ENCODE data around the gene IL2RG.

Gene IL2RG

DNA sequence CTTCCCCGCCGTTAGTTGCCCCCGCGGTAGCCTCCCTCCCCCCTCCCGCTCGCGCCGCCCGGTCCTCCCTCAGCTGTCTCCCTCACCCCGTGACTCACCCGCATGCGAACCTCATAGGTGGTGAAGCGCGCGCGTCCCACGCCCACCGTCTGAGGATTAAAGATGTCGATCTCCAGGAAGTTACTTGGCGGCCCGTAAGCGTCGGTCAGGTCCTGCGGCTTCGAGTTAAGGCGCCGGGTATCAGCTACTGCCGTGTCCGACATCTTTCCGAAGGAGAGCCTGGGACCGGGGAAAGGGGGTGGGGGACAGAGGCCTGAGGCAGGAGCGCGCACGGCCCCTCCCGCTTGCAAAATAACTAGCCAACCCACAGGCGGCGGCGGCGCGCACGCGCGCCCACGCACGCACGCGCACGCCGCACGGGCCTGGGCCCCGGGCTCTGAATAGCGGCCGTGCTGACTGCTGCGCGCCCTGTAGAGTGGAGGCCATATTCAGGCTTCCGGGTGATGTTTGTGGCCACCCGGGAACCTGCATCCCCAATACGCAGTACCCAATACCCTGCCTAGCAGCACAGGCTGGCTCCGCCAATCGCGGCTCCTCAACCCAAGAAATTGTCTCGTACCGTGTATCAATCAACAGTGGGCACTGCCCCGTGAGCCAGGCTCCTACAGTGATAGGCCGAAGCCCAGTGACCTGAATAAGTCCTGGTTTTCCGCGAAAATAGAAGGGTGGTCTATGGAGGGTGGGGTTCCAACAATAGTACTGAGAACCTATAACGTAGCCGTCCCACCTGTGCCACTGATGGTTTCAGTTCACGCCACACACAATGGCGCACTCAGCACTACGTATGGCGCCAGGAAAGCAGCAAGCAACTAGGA lies 43.1 kb downstream of the IL2RG start, which contains the start of gene SNX12:
SNX12 (minus strand) TSS at position 291 of the 875 bp plus-strand sequence; CDS start at position 263, 28 bp downstream.
- peak; percentile 78 for DNase-seq (ENCODE audit: low read depth)

GRCh38 chrX:71067712-71068043 lies 43.7 kb downstream of the IL2RG start:
- DNase-seq (ENCODE audit: low read depth), result no peak

DNA sequence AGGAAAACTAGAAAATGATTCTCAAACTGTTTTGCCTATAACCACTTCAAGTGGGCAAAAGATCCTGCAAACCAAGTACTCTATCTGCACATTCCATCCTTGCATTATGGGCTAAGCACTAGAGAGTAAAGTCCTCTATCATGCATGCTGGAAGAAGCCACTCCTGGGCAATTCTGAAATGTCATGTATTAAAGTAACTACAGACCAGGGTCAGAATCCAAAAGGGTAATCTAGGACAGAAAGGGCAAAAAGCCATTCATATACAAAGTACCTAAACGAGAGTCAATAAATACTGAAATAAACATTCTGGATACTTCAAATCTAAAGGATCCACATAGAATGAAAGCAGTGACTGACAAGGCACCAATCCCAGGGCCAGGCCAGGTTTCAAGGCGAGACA lies 44.3 kb downstream of the IL2RG start:
- DNase-seq (ENCODE audit: low read depth), result no peak

DNA sequence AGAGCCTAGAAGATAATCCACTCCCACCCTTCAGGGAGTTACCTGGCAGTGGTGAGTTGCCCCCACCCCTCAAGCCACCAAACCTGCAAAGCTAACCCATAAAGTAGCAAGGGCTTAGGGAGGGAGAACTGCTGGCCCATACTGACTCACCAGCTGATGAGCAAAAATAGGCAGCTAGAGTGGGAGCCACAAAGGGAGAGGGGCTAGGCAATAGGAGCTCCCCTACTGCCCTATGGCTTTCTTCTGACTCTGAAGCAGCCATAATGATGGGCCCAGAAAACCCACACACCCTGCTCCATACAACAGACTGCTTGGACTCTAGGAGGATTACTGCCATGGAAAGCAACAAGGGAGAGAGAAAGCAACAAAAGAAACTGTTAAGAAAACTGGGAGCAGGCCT lies 51.2 kb downstream of the IL2RG start:
- DNase-seq (ENCODE audit: low read depth), result no peak

DNA sequence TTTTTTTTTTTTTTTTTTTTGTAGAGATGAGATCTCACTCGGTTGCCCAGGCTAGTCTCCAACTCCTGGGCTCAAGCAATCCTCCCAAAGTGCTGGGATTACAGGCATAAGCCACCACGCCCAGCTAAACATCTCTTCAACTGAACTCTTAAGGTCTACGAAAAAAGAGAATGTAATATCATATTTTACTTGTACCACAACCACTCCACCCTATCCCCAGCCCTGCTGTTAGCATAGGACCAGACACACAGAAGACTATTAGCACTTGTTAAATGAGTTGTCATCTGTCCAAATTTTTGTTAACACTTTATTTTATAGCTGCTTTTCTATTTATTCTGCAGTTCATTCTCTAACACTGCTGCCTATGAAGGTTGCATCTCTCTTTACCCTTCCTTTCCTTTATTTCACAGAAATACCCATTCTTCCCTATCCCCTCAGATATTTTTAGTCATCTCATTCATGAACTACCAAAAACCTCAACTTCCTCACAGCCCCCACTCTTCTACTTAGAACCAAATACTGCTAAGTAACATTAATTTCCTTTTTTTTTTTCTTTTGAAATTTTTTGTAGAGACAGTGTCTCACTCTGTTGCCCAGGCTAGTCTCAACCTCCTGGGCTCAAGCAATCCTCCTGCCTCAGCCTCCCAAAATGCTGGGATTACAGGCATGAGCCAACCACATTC lies 53.4 kb downstream of the IL2RG start:
- no peak for DNase-seq (ENCODE audit: low read depth)

Measured in activated T-cell treated with anti-CD3 and anti-CD28 coated beads for 24 hours (primary cell).